T-cell (primary cell): ENCODE measurements around the gene RERG. TPM values are rescaled to one million over a fixed set of nuclear protein-coding genes. Genes with fewer than 3 reads are reported as not detected.
A peak's percentile ranks its signal among the peaks of the same experiment; 100 is the strongest.

ENCODE experiments used
- ATAC-seq, 4 experiments: fragments of 200-7000 bp in 3 of 4; fragments of 150-1000 bp in 1 of 4; cut with Tn5 transposase; replicated peaks in 1 of 4; 1 replicate in 3 of 4; 2 replicates in 1 of 4; pipeline ENCODE4 v1.10.0; 2021; ENCODE audit warnings: moderate library complexity in 3 of 4, mild to moderate bottlenecking in 2 of 4, moderate number of reproducible peaks in 1 of 4
- CTCF ChIA-PET, 2 donors: fragments of 300-600 bp; sonication (Branson Sonifier 250); formaldehyde crosslinking; loops; one replicate each; lab custom pipeline; 2022; ENCODE audit warnings: antibody characterized with exemption in 2 of 2; lab: Charles Lee
- POLR2A ChIA-PET, 2 donors: fragments of 300-600 bp; sonication (Branson Sonifier 250); formaldehyde crosslinking; loops; one replicate each; lab custom pipeline; 2022; ENCODE audit warnings: antibody characterized with exemption in 2 of 2; lab: Charles Lee
- DNase-seq, 35 experiments: peaks; one replicate each; pipeline versions ENCODE4 v3.0.0 to v3.0.0-alpha.2; 2013 to 2023
- H3K27ac ChIP-seq: one replicate; pipeline ENCODE4 v1.5.1; 2013; ENCODE audit warnings: low read length
- H3K27me3 ChIP-seq, 2 experiments: replicated peaks in 1 of 2; 1 replicate in 1 of 2; 2 replicates in 1 of 2; pipeline versions ENCODE4 v1.6.1 to v1.7.0; 2013; ENCODE audit warnings: low read length in 1 of 2, mixed read lengths in 1 of 2; ENCODE audit not compliant: control insufficient read depth in 2 of 2, insufficient read depth in 2 of 2; ENCODE audit errors: extremely low read depth in 1 of 2
- H3K36me3 ChIP-seq, 2 donors: 1 replicate in 1 of 2; 2 replicates in 1 of 2; pipeline versions ENCODE4 v1.6.1 to v1.7.0; 2013; ENCODE audit warnings: low read length in 1 of 2; ENCODE audit not compliant: control insufficient read depth in 2 of 2, insufficient read depth in 1 of 2; ENCODE audit errors: extremely low read depth in 1 of 2
- H3K4me1 ChIP-seq, 2 experiments: 1 replicate in 1 of 2; 2 replicates in 1 of 2; pipeline versions ENCODE4 v1.6.1 to v1.7.0; 2013; ENCODE audit warnings: low read length in 2 of 2, mixed read lengths in 1 of 2; ENCODE audit not compliant: insufficient read depth in 2 of 2, control insufficient read depth in 1 of 2; ENCODE audit errors: extremely low read depth in 1 of 2
- H3K4me3 ChIP-seq, 2 donors: 1 replicate in 1 of 2; 2 replicates in 1 of 2; pipeline versions ENCODE4 v1.5.1 to v1.7.0; 2013; ENCODE audit warnings: mild to moderate bottlenecking in 2 of 2, low read length in 1 of 2, moderate library complexity in 1 of 2; ENCODE audit not compliant: control insufficient read depth in 1 of 2; ENCODE audit errors: extremely low read depth in 1 of 2
- H3K9me3 ChIP-seq: 2 replicates; pipeline ENCODE4 v1.7.0; 2013
- H3K27ac Mint-ChIP-seq, 2 donors: one replicate each; pipeline ENCODE4 v1.8.0; 2020 to 2021; ENCODE audit warnings: mild to moderate bottlenecking in 2 of 2, mixed read lengths in 2 of 2
- H3K27me3 Mint-ChIP-seq, 2 donors: one replicate each; pipeline ENCODE4 v1.8.0; 2021 to 2022; ENCODE audit warnings: mixed read lengths in 2 of 2
- H3K36me3 Mint-ChIP-seq: one replicate; pipeline ENCODE4 v1.8.0; 2021; ENCODE audit warnings: mixed read lengths
- H3K4me1 Mint-ChIP-seq, 3 donors: one replicate each; pipeline ENCODE4 v1.8.0; 2020 to 2022; ENCODE audit warnings: mixed read lengths in 3 of 3, mild to moderate bottlenecking in 1 of 3
- H3K4me3 Mint-ChIP-seq, 3 donors: one replicate each; pipeline ENCODE4 v1.8.0; 2020 to 2022; ENCODE audit warnings: mild to moderate bottlenecking in 3 of 3, mixed read lengths in 3 of 3, moderate library complexity in 3 of 3
- H3K9me3 Mint-ChIP-seq, 3 donors: one replicate each; pipeline ENCODE4 v1.8.0; 2020 to 2022; ENCODE audit warnings: mixed read lengths in 3 of 3
- WGBS: methylation state at CpG from one replicate; pipeline ENCODE4 v1.1.5; 2013; ENCODE audit warnings: missing lambda C conversion rate; ENCODE audit not compliant: insufficient coverage; 5-methylcytosine and 5-hydroxymethylcytosine counted together
- total RNA-seq, 35 experiments: library from RNA in 6 of 35; stranded (reverse) in 6 of 35; fragments of 120-200 nt in 1 of 35; gene quantifications; one replicate each; pipeline versions ENCODE4 v1.2.1 to v1.2.4 and lab custom pipeline; 2013 to 2026

RERG gene, protein sequence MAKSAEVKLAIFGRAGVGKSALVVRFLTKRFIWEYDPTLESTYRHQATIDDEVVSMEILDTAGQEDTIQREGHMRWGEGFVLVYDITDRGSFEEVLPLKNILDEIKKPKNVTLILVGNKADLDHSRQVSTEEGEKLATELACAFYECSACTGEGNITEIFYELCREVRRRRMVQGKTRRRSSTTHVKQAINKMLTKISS
- under 1 TPM in 2 of 5 donors, not detected in 3; 0.20 to 0.60 TPM for total RNA-seq
- total RNA-seq (2013) = 0.07 TPM
- 0 to 1.2 (median 0) reads per million in 29 experiments for total RNA-seq (lab: John Stamatoyannopoulos, UW)

DNA sequence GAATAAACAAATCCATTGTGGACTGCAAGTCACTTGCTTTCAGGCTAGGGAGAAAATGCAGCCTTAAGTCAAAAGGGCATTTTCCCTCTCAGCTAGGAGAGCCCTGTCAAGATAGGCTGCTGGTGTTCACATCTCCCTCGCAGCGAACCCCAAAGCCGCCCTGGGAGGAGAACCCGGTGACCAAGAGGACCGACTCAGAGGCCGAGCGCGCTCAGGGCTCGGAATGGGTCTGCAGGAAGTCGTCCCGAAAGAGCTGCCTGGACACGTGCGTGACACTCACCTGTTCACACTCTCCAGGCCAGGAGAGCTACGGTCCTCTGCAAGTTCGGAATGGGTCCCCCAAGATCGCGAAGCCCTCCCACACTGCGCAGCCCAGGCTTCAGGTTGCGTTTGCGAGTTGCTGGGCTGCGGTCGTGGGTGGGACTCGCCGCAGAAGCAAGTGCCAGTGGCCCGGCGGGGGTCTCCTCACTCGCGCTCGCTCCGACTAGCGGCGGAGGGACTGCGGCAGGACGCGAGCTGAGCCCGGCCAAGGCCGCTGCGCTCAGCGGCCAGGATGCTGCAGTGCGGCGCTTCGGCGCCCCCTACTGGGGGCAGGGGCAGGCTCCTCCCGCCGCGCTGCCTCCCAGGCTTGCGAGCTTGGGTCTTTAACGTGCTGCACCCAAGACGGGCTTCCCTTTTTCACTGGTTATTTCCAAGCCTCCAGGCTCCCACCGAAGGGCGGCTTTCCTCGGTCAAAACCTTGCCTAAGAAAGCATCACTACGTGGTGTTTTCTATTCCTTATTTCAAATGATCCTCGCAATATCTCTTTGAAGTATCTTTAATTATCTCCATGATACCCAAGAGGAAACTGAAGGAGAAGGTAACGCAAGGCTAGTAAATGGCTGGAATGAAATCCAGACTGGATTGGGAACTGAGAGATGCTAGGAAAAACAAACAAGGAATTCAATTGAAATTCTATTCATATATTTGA, at the start of gene RERG:
Gene RERG, minus strand, starts transcription at position 503 of the 971 bp plus-strand sequence. CDS start 3,928 bp downstream, outside the sequence.
- Mint-ChIP-seq H3K27me3 (peaks cover 27 to 38% of the 10 kb centered on the region in 2 donors), H3K4me1 (peaks cover 10 to 15% (median 14%) of the 10 kb centered on the region in 3 donors), H3K27ac (no peak within 1 kb of the TSS), H3K4me3 (peak within 1 kb of the TSS; percentile 62 to 69 (median 68)), H3K36me3 (no peaks in the 10 kb centered on the region), H3K9me3 (no peaks in the 10 kb centered on the region)
- Histone ChIP-seq H3K27me3 (peaks cover 4 to 11% of the 10 kb centered on the region in 2 experiments), H3K9me3 (no peaks in the 10 kb centered on the region), H3K27ac (no peak within 1 kb of the TSS), H3K4me3 (peak within 1 kb of the TSS; percentile 44 to 63), H3K4me1 (peaks cover 3 to 10% of the 10 kb centered on the region in 2 experiments), H3K36me3 (no peaks in the 10 kb centered on the region)
- ATAC-seq (peak; percentile 98 to 99 (median 98)), DNase-seq (peak; percentile 30 to 82 (median 65))
- POLR2A ChIA-PET = interaction anchor here (0.6 to 1.0 kb wide), 2 partner anchors 225 to 364 kb away, joined by 3 to 4 read pairs; no protein-coding TSS in a partner anchor
- CTCF ChIA-PET = interaction anchor here (0.7 to 3.3 kb wide), 9 partner anchors 8 to 418 kb away, joined by 3 to 16 read pairs (median 3); partner anchors contain the start of gene C12orf60 (in 1 of the 2)
- 7% methylated on average over 52 of the region's 55 CpGs for WGBS

GRCh38 chr12:15270591-15270990, 49.4 kb upstream of the RERG start:
- H3K4me1 ChIP-seq = no peaks in the 10 kb centered on the region
- Mint-ChIP-seq H3K4me1 (no peaks in the 10 kb centered on the region), H3K36me3 (no peaks in the 10 kb centered on the region), H3K9me3 (no peaks in the 10 kb centered on the region), H3K27ac (no peak overlapping the region), H3K4me3 (no peak overlapping the region), H3K27me3 (peaks cover 6 to 10% of the 10 kb centered on the region in 2 donors)
- POLR2A ChIA-PET = no interaction called here
- no peak for DNase-seq
- no peaks in the 10 kb centered on the region for H3K9me3 ChIP-seq
- WGBS = 17% methylated on average over 2 of the region's 4 CpGs
- no peaks in the 10 kb centered on the region for H3K27me3 ChIP-seq
- no peak overlapping the region for H3K4me3 ChIP-seq
- ATAC-seq = no peak
- H3K36me3 ChIP-seq = no peaks in the 10 kb centered on the region
- CTCF ChIA-PET = no interaction called here
- no peak overlapping the region for H3K27ac ChIP-seq

GRCh38 chr12:15268927-15269552, 47.8 kb upstream of the RERG start:
- H3K36me3 Mint-ChIP-seq = no peaks in the 10 kb centered on the region
- peak in 27 of 35 experiments; percentile 0 to 70 (median 14) for DNase-seq
- no peaks in the 10 kb centered on the region for H3K4me1 Mint-ChIP-seq
- H3K9me3 Mint-ChIP-seq = no peaks in the 10 kb centered on the region
- no CpG with 5 or more reads among the region's 2 CpGs for WGBS
- Histone ChIP-seq H3K27ac (no peak overlapping the region), H3K4me1 (no peaks in the 10 kb centered on the region), H3K27me3 (no peaks in the 10 kb centered on the region), H3K4me3 (no peak overlapping the region), H3K9me3 (no peaks in the 10 kb centered on the region), H3K36me3 (no peaks in the 10 kb centered on the region)
- no peak overlapping the region for H3K4me3 Mint-ChIP-seq
- ATAC-seq = peak in 3 of 4 experiments; percentile 62 to 72 (median 67)
- no peak overlapping the region for H3K27ac Mint-ChIP-seq
- H3K27me3 Mint-ChIP-seq = peaks cover 6 to 10% of the 10 kb centered on the region in 2 donors
- POLR2A ChIA-PET = no interaction called here
- CTCF ChIA-PET = interaction anchor here (0.6 to 0.9 kb wide), 4 partner anchors 50 to 693 kb away, joined by 3 to 6 read pairs (median 3); no protein-coding TSS in a partner anchor

- no peak overlapping the region for H3K27ac ChIP-seq
- no peaks in the 10 kb centered on the region for H3K4me1 Mint-ChIP-seq
- no peaks in the 10 kb centered on the region for H3K9me3 Mint-ChIP-seq
- H3K36me3 ChIP-seq = no peaks in the 10 kb centered on the region
- ChIA-PET CTCF (interaction anchor here in 1 of 2 donors (0.7 kb wide), 2 partner anchors 212 to 1215 kb away, joined by 3 to 6 read pairs; no protein-coding TSS in a partner anchor), POLR2A (no interaction called here)
- no peaks in the 10 kb centered on the region for H3K9me3 ChIP-seq
- no peaks in the 10 kb centered on the region for H3K27me3 ChIP-seq
- peaks cover 6 to 10% of the 10 kb centered on the region in 2 donors for H3K27me3 Mint-ChIP-seq
- H3K27ac Mint-ChIP-seq = no peak overlapping the region
- H3K4me3 ChIP-seq = no peak overlapping the region
- DNase-seq (no peak), ATAC-seq (no peak)
- H3K4me3 Mint-ChIP-seq = no peak overlapping the region
- H3K4me1 ChIP-seq = no peaks in the 10 kb centered on the region
- no peaks in the 10 kb centered on the region for H3K36me3 Mint-ChIP-seq
- WGBS = 80% methylated on average over 1 of the region's 1 CpG
Observed at GRCh38 chr12:15268309-15268708, 47.1 kb upstream of the RERG start.

DNA sequence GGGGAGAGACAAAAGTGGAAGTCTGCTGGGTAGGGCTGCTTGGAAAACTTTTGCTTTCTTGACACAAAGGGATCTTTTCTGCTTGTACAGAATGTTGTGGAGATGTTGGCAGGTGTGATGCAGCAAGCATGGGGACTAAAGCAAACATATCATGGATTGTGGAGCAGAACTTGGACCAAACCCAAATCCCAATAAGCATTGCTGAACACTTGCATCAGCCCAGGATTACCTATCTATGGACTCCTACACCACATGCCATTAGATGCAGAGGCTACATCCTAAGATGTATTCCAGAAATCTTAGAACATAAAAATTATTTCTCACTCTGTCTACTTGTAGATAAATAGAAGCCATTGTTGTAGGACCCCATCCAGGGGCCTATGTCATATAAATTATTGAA, 44.7 kb upstream of the RERG start:
- H3K4me1 ChIP-seq = no peaks in the 10 kb centered on the region
- ATAC-seq (no peak), DNase-seq (no peak)
- H3K36me3 Mint-ChIP-seq = no peaks in the 10 kb centered on the region
- peaks cover 6% of the 10 kb centered on the region in 2 donors for H3K27me3 Mint-ChIP-seq
- H3K9me3 Mint-ChIP-seq = no peaks in the 10 kb centered on the region
- CTCF ChIA-PET = interaction anchor here in 1 of 2 donors (0.7 kb wide), 1 partner anchor 1153 kb away, joined by 3 read pairs; no protein-coding TSS in a partner anchor
- H3K36me3 ChIP-seq = no peaks in the 10 kb centered on the region
- H3K27ac Mint-ChIP-seq = no peak overlapping the region
- no peak overlapping the region for H3K4me3 ChIP-seq
- POLR2A ChIA-PET = no interaction called here
- H3K27ac ChIP-seq = no peak overlapping the region
- H3K27me3 ChIP-seq = no peaks in the 10 kb centered on the region
- H3K4me3 Mint-ChIP-seq = no peak overlapping the region
- no peaks in the 10 kb centered on the region for H3K4me1 Mint-ChIP-seq
- H3K9me3 ChIP-seq = no peaks in the 10 kb centered on the region

DNA sequence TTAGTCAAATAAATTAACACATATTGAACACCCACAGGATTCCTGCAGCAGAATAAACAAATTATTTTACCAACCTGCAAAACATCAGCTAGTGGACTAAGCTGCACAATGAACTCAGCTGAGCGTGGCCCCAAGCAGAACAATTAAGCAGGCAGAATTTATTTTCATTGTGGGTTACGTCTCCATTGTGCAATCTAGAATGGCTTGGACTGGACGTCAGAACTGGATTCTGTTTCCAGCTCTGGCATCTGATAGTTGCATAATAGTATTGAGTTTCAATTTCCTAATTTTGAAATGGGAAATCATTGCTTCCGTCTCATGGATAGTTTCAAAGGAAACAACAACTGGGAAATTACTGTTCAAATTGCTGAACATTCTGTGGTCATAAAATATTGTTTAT, 35.5 kb upstream of the RERG start:
- H3K27me3 ChIP-seq = no peaks in the 10 kb centered on the region
- no peak for ATAC-seq
- no peaks in the 10 kb centered on the region for H3K9me3 ChIP-seq
- no peaks in the 10 kb centered on the region for H3K36me3 ChIP-seq
- Mint-ChIP-seq H3K9me3 (peaks cover 5 to 9% (median 9%) of the 10 kb centered on the region in 3 donors), H3K27me3 (peaks cover 18 to 35% of the 10 kb centered on the region in 2 donors), H3K4me1 (no peaks in the 10 kb centered on the region), H3K36me3 (no peaks in the 10 kb centered on the region), H3K27ac (no peak overlapping the region), H3K4me3 (no peak overlapping the region)
- 84% methylated on average over 3 of the region's 4 CpGs for WGBS
- no peak for DNase-seq
- no peak overlapping the region for H3K4me3 ChIP-seq
- CTCF ChIA-PET = no interaction called here
- H3K4me1 ChIP-seq = no peaks in the 10 kb centered on the region
- H3K27ac ChIP-seq = no peak overlapping the region
- POLR2A ChIA-PET = no interaction called here
